ENCODE measurements around the gene SPTBN4. TPM values are rescaled to one million over a fixed set of nuclear protein-coding genes. Genes with fewer than 3 reads are reported as not detected.

Gene SPTBN4
- polyA plus RNA-seq, 1 of the 3 experiments (the other 2 are of a cell fraction): 3.1 TPM

GRCh38 chr19:40552848-40553247 is 86.0 kb downstream of the SPTBN4 start:
- Histone ChIP-seq H2AFZ (ENCODE audit: low read depth) (no peak overlapping the region), H3K4me2 (no peak overlapping the region), H3K9ac (no peak overlapping the region), H3K9me3 (no peaks in the 10 kb centered on the region), H3K27me3 (ENCODE audit: insufficient read depth) (no peaks in the 10 kb centered on the region; the same call in 1 of the 2 replicates), H3K4me1 (ENCODE audit: control insufficient read depth in 1 of 2, insufficient read depth in 2 of 2, low read depth in 1 of 2, low read length in 1 of 2) (peaks cover 3 to 4% of the 10 kb centered on the region in 2 experiments; a peak in 1 of 4 replicates), H3K36me3 (replicated peaks in 1 of 2; ENCODE audit: control insufficient read depth in 1 of 2, insufficient read depth in 2 of 2, low read length in 1 of 2) (no peaks in the 10 kb centered on the region), H3K4me3 (ENCODE audit: low read depth in 2 of 2, low read length in 1 of 2) (no peak overlapping the region), H3F3A (replicated peaks; ENCODE audit: insufficient read depth) (peaks cover 3% of the 10 kb centered on the region), H3K79me2 (ENCODE audit: insufficient read depth) (no peaks in the 10 kb centered on the region), H3K9me2 (no peaks in the 10 kb centered on the region), H4K20me1 (ENCODE audit: insufficient read depth) (no peaks in the 10 kb centered on the region), H3K27ac (ENCODE audit: low read depth in 2 of 2, low read length in 1 of 2) (no peak overlapping the region)
- CTCF ChIA-PET: interaction anchor here (0.9 to 2.8 kb wide), 5 partner anchors 12 to 82 kb away, joined by 3 to 11 read pairs (median 4); no protein-coding TSS in a partner anchor
- no peak for DNase-seq
- POLR2A ChIA-PET: no interaction called here
- 68% methylated on average over 3 of the region's 3 CpGs for WGBS (ENCODE audit: low lambda C conversion rate)
- no peak for TF ChIP-seq CHD2 (IDR thresholded peaks at IDR 0.05; ENCODE audit: low read length, partially characterized antibody)
- no peak for TF ChIP-seq FOXM1 (IDR thresholded peaks at IDR 0.05; ENCODE audit: low read depth)
- no peak for TF ChIP-seq SMC3 (IDR thresholded peaks at IDR 0.05; ENCODE audit: low read depth, low read length)
- TF ChIP-seq RAD21 (IDR thresholded peaks at IDR 0.05; ENCODE audit: low read length): no peak
- no peak for TF ChIP-seq NFIC (IDR thresholded peaks at IDR 0.05; ENCODE audit: borderline replicate concordance)
- TF ChIP-seq GATA2 (CRISPR knock-in tag; IDR thresholded peaks at IDR 0.05): no peak
- TF ChIP-seq RXRA (IDR thresholded peaks at IDR 0.05; ENCODE audit: borderline replicate concordance, low read depth): no peak
- TF ChIP-seq FOSL2 (IDR thresholded peaks at IDR 0.05; ENCODE audit: borderline replicate concordance, low read depth): no peak
- TF ChIP-seq EP300 (IDR thresholded peaks at IDR 0.05; ENCODE audit: borderline replicate concordance in 1 of 2, low read depth in 1 of 2, low read length in 1 of 2): no peak
- no peak for TF ChIP-seq MXI1 (IDR thresholded peaks at IDR 0.05; ENCODE audit: low read depth, low read length)
- no peak for TF ChIP-seq RCOR1 (IDR thresholded peaks at IDR 0.05; ENCODE audit: low read length)
- no peak for TF ChIP-seq TAF1 (IDR thresholded peaks at IDR 0.05; ENCODE audit: borderline replicate concordance, low read depth, low read length)
- TF ChIP-seq SIN3A (IDR thresholded peaks at IDR 0.05; ENCODE audit: borderline replicate concordance, low read depth, low read length): no peak
- TF ChIP-seq JUND (IDR thresholded peaks at IDR 0.05): no peak
- no peak for TF ChIP-seq USF1 (IDR thresholded peaks at IDR 0.05; ENCODE audit: borderline replicate concordance, low read depth)

- no peak for TF ChIP-seq MEF2A (IDR thresholded peaks at IDR 0.05; ENCODE audit: borderline replicate concordance, low read depth)
- no peak for TF ChIP-seq MXI1 (IDR thresholded peaks at IDR 0.05; ENCODE audit: low read depth, low read length)
- TF ChIP-seq TEAD4 (IDR thresholded peaks at IDR 0.05; ENCODE audit: borderline replicate concordance, insufficient read depth): no peak
- no peak for TF ChIP-seq FOXJ3 (CRISPR knock-in tag; IDR thresholded peaks at IDR 0.05)
- TF ChIP-seq POLR2AphosphoS5 (IDR thresholded peaks at IDR 0.05; ENCODE audit: low read depth, low read length): no peak
- TF ChIP-seq MAX (IDR thresholded peaks at IDR 0.05; ENCODE audit: low read depth): no peak
- TF ChIP-seq FOSL2 (IDR thresholded peaks at IDR 0.05; ENCODE audit: borderline replicate concordance, low read depth): no peak
- TF ChIP-seq CHD2 (IDR thresholded peaks at IDR 0.05; ENCODE audit: low read length, partially characterized antibody): no peak
- no peak for TF ChIP-seq TAF1 (IDR thresholded peaks at IDR 0.05; ENCODE audit: borderline replicate concordance, low read depth, low read length)
- Histone ChIP-seq H4K20me1 (ENCODE audit: insufficient read depth) (no peaks in the 10 kb centered on the region), H3K9me2 (no peaks in the 10 kb centered on the region), H2AFZ (ENCODE audit: low read depth) (no peak overlapping the region), H3K9ac (no peak overlapping the region), H3F3A (replicated peaks; ENCODE audit: insufficient read depth) (no peaks in the 10 kb centered on the region), H3K4me3 (ENCODE audit: low read depth in 2 of 2, low read length in 1 of 2) (no peak overlapping the region), H3K79me2 (ENCODE audit: insufficient read depth) (no peaks in the 10 kb centered on the region), H3K27me3 (ENCODE audit: insufficient read depth) (no peaks in the 10 kb centered on the region; the same call in 1 of the 2 replicates), H3K27ac (ENCODE audit: low read depth in 2 of 2, low read length in 1 of 2) (no peak overlapping the region), H3K9me3 (no peaks in the 10 kb centered on the region), H3K4me1 (ENCODE audit: control insufficient read depth in 1 of 2, insufficient read depth in 2 of 2, low read depth in 1 of 2, low read length in 1 of 2) (peaks cover 3 to 4% of the 10 kb centered on the region in 2 experiments; a peak in 1 of 4 replicates), H3K4me2 (no peak overlapping the region), H3K36me3 (replicated peaks in 1 of 2; ENCODE audit: control insufficient read depth in 1 of 2, insufficient read depth in 2 of 2, low read length in 1 of 2) (no peaks in the 10 kb centered on the region)
- DNase-seq: no peak
- ChIA-PET POLR2A (no interaction called here), CTCF (interaction anchor here (0.5 to 2.8 kb wide), 5 partner anchors 14 to 110 kb away, joined by 3 to 11 read pairs (median 5); partner anchors contain the start of gene LTBP4)
- WGBS (ENCODE audit: low lambda C conversion rate): 77% methylated on average over 47 of the region's 69 CpGs
Measured at GRCh38 chr19:40553885-40554857, 87.4 kb downstream of the SPTBN4 start.
